Epithelial cell of proximal tubule (primary cell): Measurements from ENCODE around the gene DOCK1. TPM values are rescaled to one million over a fixed set of nuclear protein-coding genes. Genes with fewer than 3 reads are reported as not detected.

Experiments
- DNase-seq: peaks from one replicate; pipeline ENCODE4 v3.0.0-alpha.2; 2011; ENCODE audit warnings: low read depth
- H3K4me3 ChIP-seq: 2 replicates; pipeline ENCODE4 v1.5.1; 2011; ENCODE audit warnings: low read depth, mild to moderate bottlenecking, low read length
- CTCF ChIP-seq: conservative IDR thresholded peaks from 2 replicates; pipeline ENCODE4 v1.5.1; 2012; ENCODE audit warnings: low read depth, mild to moderate bottlenecking, low read length
- total RNA-seq: library from RNA; depleted of rRNA; stranded (reverse); fragments of >200 nt; gene quantifications from 2 replicates; pipeline ENCODE4 v1.2.3, GENCODE V29; 2015

The DOCK1 gene
- total RNA-seq, 1 donor from 2014 or later: 31.9 TPM

- no peak for DNase-seq
- TF ChIP-seq CTCF: no peak
- no peak overlapping the region for H3K4me3 ChIP-seq
Observed at GRCh38 chr10:127018298-127018650, 113.0 kb downstream of the DOCK1 start.

- no peak overlapping the region for H3K4me3 ChIP-seq
- DNase-seq: no peak
- no peak for TF ChIP-seq CTCF
Observed at GRCh38 chr10:127018766-127019165, 113.5 kb downstream of the DOCK1 start.

- no peak for TF ChIP-seq CTCF
- DNase-seq: no peak
- no peak overlapping the region for H3K4me3 ChIP-seq
Observed at GRCh38 chr10:127020260-127020659, 115.0 kb downstream of the DOCK1 start.

DNA sequence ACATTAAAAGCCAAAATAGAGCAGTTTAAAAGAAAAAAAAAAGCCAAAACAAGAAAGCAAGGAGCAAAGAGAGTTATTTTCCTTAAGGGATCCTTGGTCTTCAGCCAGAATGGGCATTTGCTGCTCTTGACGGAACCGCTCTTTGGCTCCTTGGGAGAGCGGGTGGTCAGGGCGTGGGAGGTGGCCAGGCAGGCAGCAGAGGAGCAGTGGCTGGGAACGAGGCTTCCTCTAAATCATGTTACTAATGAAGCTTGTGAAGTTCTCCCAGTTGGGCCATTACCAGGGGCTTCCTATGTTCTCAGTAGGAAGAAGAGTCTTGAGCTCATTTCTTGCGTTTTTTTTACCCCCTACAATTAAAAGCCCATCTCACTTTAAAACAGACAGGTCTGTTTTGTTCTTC lies 116.6 kb downstream of the DOCK1 start:
- no peak overlapping the region for H3K4me3 ChIP-seq
- TF ChIP-seq CTCF: no peak
- no peak for DNase-seq

DNA sequence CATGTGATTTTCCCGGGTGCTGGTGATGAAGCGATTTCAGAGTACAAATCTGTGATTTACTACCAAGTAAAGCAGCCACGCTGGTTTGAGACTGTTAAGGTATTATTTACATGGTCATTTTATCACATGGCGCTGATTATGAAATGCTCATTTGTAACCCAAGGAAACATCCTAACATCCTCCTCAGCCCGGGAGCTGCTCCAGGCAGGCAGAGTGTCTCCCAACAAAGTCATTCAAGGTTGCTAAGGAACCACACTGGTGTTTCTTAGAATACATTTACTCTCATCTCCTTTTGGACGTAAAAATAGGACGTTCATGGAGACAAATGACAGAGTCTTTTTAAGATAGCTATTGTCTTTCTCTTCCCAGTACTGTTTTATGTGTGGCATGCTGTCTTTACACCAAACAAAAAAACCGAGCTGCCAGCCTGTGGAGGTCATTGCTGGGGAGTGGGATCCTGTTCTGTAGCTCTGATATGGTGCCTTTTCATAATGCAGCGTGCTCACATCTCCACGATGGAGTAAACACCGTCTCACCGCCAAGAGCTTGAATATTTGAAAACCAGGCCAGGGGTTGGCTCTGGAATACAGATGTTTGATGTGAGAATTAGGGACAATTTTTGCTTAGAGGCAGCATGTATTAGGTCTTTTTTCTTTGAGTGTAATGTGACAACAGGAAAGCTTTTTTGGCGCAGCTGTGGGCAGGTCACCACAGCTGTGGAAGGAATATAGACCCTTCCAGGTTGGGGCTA lies 119.6 kb downstream of the DOCK1 start:
- no peak overlapping the region for H3K4me3 ChIP-seq
- TF ChIP-seq CTCF: no peak
- no peak for DNase-seq

DNA sequence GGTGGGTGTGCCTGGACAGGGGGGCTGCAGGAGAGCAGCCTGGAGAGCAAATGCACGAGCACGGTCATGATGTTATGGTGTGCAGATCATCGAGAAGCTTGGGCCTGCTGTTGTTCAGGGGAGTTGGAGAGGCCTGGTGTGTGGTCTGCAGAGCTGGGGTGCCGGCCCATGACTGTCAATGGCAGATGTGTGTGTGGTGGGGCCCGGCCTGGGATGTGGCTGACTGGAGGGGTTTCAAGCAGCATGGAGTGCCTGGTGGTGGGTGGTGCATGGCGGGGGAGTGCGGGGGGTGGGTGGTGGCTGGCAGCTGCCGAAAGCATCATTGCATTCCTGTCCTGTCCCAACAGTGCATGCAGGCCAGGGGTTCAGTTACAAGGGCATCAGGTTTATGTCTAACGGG lies 122.6 kb downstream of the DOCK1 start:
- H3K4me3 ChIP-seq: no peak overlapping the region
- no peak for DNase-seq
- no peak for TF ChIP-seq CTCF

DNA sequence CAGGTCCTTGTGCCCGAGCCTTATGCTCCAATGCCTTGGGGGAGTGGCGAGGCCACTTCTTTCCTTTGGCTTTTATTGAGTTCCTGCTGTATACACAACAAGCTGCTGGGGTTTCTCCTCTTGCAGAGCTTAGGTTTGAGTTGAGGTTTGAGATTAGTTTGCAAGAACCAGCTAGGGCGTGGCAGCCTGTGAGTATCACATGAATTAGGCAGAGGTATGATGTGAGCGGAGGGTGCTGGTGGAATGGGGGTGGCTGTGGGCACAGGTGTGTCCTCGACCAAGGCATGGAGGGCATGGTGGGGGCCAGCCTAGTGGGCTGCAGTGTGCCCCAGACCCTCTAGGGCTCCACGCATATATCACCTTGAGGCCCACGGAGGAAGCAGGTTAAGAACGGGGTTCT lies 123.3 kb downstream of the DOCK1 start:
- TF ChIP-seq CTCF: no peak
- DNase-seq: no peak
- no peak overlapping the region for H3K4me3 ChIP-seq
